Stomach (tissue), 9 donors: ENCODE measurements around the gene SCGB1A1. TPM values are rescaled to one million over a fixed set of nuclear protein-coding genes. Genes with fewer than 3 reads are reported as not detected.

Source experiments
- DNase-seq, 2 donors: peaks; one replicate each; pipeline versions ENCODE4 v3.0.0 to v3.0.0-alpha.2; 2013 to 2019
- H3K27ac ChIP-seq, 5 donors: fragments of 200-600 bp in 4 of 5; sonication (generic) in 4 of 5; one replicate each; pipeline ENCODE4 v1.5.1; 2013 to 2019; ENCODE audit warnings: mild to moderate bottlenecking in 1 of 5, moderate library complexity in 1 of 5
- H3K27me3 ChIP-seq, 3 donors: fragments of 200-600 bp; sonication (generic); one replicate each; pipeline ENCODE4 v1.5.1; 2017 to 2019; ENCODE audit warnings: mixed run types in 1 of 3
- H3K36me3 ChIP-seq, 4 donors: fragments of 200-600 bp; sonication (generic); 1 replicate in 3 of 4; 2 replicates in 1 of 4; pipeline ENCODE4 v1.5.1; 2016 to 2019
- H3K4me1 ChIP-seq, 4 donors: fragments of 200-600 bp; sonication (generic); one replicate each; pipeline ENCODE4 v1.5.1; 2016 to 2019
- H3K4me3 ChIP-seq, 4 donors: fragments of 200-600 bp; sonication (generic) in 3 of 4; one replicate each; pipeline ENCODE4 v1.5.1; 2016 to 2019; ENCODE audit warnings: mild to moderate bottlenecking in 1 of 4
- H3K9me3 ChIP-seq, 4 donors: fragments of 200-600 bp; sonication (generic); one replicate each; pipeline ENCODE4 v1.5.1; 2016 to 2019
- EP300 ChIP-seq: sonication (generic); formaldehyde crosslinking; IDR thresholded peaks from one replicate; pipeline ENCODE4 v1.6.1; 2017; ENCODE audit warnings: antibody characterized with exemption
- POLR2A ChIP-seq, 4 donors: fragments of 450-650 bp; IDR thresholded peaks; one replicate each; pipeline ENCODE4 v1.6.1; 2016; ENCODE audit warnings: antibody characterized with exemption in 4 of 4, control low read depth in 2 of 4, mild to moderate bottlenecking in 1 of 4, moderate library complexity in 1 of 4
- POLR2AphosphoS5 ChIP-seq, 3 donors: sonication (generic); formaldehyde crosslinking; IDR thresholded peaks; one replicate each; pipeline ENCODE4 v1.6.1; 2016; ENCODE audit warnings: antibody characterized with exemption in 3 of 3
- WGBS, 5 donors: extraction: QIAGEN DNeasy Blood & Tissue Kit in 3 of 5; methylation state at CpG; one replicate each; pipeline versions ENCODE4 v1.1.5 to v1.1.7; 2013 to 2018; 5-methylcytosine and 5-hydroxymethylcytosine counted together
- intact Hi-C: fragments of 100-400 bp; cut with DNase I; formaldehyde crosslinking; loops from one replicate; pipeline ENCODE4 v1.15.1; 2023; ENCODE audit warnings: low total_unique reads
- polyA plus RNA-seq, 3 donors: library from polyadenylated mRNA; stranded (reverse); fragments of 200-250 nt; gene quantifications; one replicate each; pipeline ENCODE4 v1.2.3, GENCODE V29; 2013
- total RNA-seq, 5 donors: library from RNA; depleted of rRNA; stranded (reverse); fragments of >200 nt; gene quantifications; one replicate each; pipeline versions ENCODE4 v1.1.0 to v1.2.3, GENCODE V29; 2014 to 2016
- TF ChIP-seq, protein P1 (sequence below), 7 experiments: fragments of 450-650 bp in 4 of 7; fragments of 200-600 bp in 3 of 7; sonication (generic) in 3 of 7; IDR thresholded peaks; one replicate each; pipeline ENCODE4 v1.5.1; 2016 to 2019; ENCODE audit warnings: antibody characterized with exemption in 7 of 7, control low read depth in 2 of 7, mild to moderate bottlenecking in 1 of 7
- donor health status: healthy with polysubstance abuse.
- donor health status: Bipolar disorder and iron deficiency.
- donor health status: healthy.

SCGB1A1 gene
- total and polyA plus RNA-seq, 8 donors, result 2.6 to 53.9 (median 11.2) TPM; not detected in 5

- H3K36me3 ChIP-seq, result no peaks in the 10 kb centered on the region
- WGBS, 5 donors, result 89 to 95% (median 92%) methylated on average over 6 of the region's 6 CpGs
- DNase-seq, result no peak
- TF ChIP-seq EP300 (no peak), POLR2A (IDR thresholded peaks at IDR 0.05) (no peak), POLR2AphosphoS5 (IDR thresholded peaks at IDR 0.05) (no peak)
- TF ChIP-seq, protein P1, sequence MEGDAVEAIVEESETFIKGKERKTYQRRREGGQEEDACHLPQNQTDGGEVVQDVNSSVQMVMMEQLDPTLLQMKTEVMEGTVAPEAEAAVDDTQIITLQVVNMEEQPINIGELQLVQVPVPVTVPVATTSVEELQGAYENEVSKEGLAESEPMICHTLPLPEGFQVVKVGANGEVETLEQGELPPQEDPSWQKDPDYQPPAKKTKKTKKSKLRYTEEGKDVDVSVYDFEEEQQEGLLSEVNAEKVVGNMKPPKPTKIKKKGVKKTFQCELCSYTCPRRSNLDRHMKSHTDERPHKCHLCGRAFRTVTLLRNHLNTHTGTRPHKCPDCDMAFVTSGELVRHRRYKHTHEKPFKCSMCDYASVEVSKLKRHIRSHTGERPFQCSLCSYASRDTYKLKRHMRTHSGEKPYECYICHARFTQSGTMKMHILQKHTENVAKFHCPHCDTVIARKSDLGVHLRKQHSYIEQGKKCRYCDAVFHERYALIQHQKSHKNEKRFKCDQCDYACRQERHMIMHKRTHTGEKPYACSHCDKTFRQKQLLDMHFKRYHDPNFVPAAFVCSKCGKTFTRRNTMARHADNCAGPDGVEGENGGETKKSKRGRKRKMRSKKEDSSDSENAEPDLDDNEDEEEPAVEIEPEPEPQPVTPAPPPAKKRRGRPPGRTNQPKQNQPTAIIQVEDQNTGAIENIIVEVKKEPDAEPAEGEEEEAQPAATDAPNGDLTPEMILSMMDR (IDR thresholded peaks at IDR 0.05), result no peak
- no peaks in the 10 kb centered on the region for H3K4me1 ChIP-seq
- no peaks in the 10 kb centered on the region for H3K9me3 ChIP-seq
- intact Hi-C loops, result no loop called here
- no peak overlapping the region for H3K27ac ChIP-seq
- no peaks in the 10 kb centered on the region for H3K27me3 ChIP-seq
- no peak overlapping the region for H3K4me3 ChIP-seq
Observed at GRCh38 chr11:62452261-62452660, 33.4 kb downstream of the SCGB1A1 start.

GRCh38 chr11:62452839-62453468 lies 34.1 kb downstream of the SCGB1A1 start:
- Histone ChIP-seq H3K27ac (no peak overlapping the region), H3K9me3 (no peaks in the 10 kb centered on the region), H3K4me3 (no peak overlapping the region), H3K27me3 (no peaks in the 10 kb centered on the region), H3K4me1 (no peaks in the 10 kb centered on the region), H3K36me3 (no peaks in the 10 kb centered on the region)
- intact Hi-C loops, result no loop called here
- no peak for DNase-seq
- TF ChIP-seq, protein P1 (IDR thresholded peaks at IDR 0.05), result no peak
- no peak for TF ChIP-seq POLR2A (IDR thresholded peaks at IDR 0.05)
- TF ChIP-seq POLR2AphosphoS5 (IDR thresholded peaks at IDR 0.05), result no peak
- TF ChIP-seq EP300, result no peak
- WGBS, 5 donors, result 92 to 94% (median 93%) methylated on average over 11 of the region's 11 CpGs

DNA sequence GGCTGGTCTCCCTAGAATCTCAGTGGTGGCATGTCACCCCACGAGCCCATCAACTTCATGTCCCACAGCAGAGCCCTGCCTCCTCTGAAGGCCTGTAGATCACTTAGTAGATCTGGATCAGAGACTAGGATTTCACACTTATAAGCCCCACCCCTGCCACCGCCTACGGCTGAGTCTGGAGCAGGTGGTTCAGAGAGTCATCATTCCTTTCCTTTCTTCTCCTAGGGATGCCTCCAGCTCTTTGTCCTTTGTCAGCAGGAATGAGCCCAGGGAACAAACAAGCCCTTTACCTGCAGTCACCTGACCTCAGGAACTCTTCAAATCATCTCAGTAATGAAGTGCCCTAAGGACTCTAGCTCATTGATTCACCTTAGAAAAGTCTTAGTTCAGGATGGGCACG lies 37.8 kb downstream of the SCGB1A1 start:
- intact Hi-C loops, result no loop called here
- 83 to 86% (median 86%) methylated on average over 4 of the region's 4 CpGs for WGBS, 5 donors
- Histone ChIP-seq H3K27ac (no peak overlapping the region), H3K9me3 (no peaks in the 10 kb centered on the region), H3K4me3 (no peak overlapping the region), H3K27me3 (no peaks in the 10 kb centered on the region), H3K36me3 (no peaks in the 10 kb centered on the region), H3K4me1 (no peaks in the 10 kb centered on the region)
- DNase-seq, result no peak
- TF ChIP-seq EP300 (no peak), POLR2A (IDR thresholded peaks at IDR 0.05) (no peak), POLR2AphosphoS5 (IDR thresholded peaks at IDR 0.05) (no peak)
- TF ChIP-seq, protein P1 (IDR thresholded peaks at IDR 0.05), result no peak

- no peak for DNase-seq
- intact Hi-C loops, result no loop called here
- Histone ChIP-seq H3K4me3 (no peak overlapping the region), H3K4me1 (no peaks in the 10 kb centered on the region), H3K36me3 (no peaks in the 10 kb centered on the region), H3K9me3 (no peaks in the 10 kb centered on the region), H3K27me3 (no peaks in the 10 kb centered on the region), H3K27ac (no peak overlapping the region)
- 76 to 92% (median 83%) methylated on average over 4 of the region's 4 CpGs for WGBS, 5 donors
- TF ChIP-seq POLR2A (IDR thresholded peaks at IDR 0.05) (no peak), EP300 (no peak), POLR2AphosphoS5 (IDR thresholded peaks at IDR 0.05) (no peak)
- TF ChIP-seq, protein P1 (IDR thresholded peaks at IDR 0.05), result no peak
Observed at GRCh38 chr11:62457478-62457877, 38.6 kb downstream of the SCGB1A1 start.
